Nephron progenitor cell (in vitro differentiated cells): ENCODE data around the gene NCBP2.

Experiments used
- DNase-seq: peaks from one replicate; pipeline ENCODE4 v3.0.0; 2021
- H3K27ac Mint-ChIP-seq: 2 replicates; pipeline ENCODE4 v1.8.0; 2021; ENCODE audit warnings: mild to moderate bottlenecking, moderate library complexity, mixed read lengths
- H3K27me3 Mint-ChIP-seq: 2 replicates; pipeline ENCODE4 v1.8.0; 2021; ENCODE audit warnings: mild to moderate bottlenecking, low read depth, mixed read lengths; ENCODE audit not compliant: poor library complexity
- H3K36me3 Mint-ChIP-seq: 2 replicates; pipeline ENCODE4 v1.8.0; 2021; ENCODE audit warnings: low read depth, mixed read lengths
- H3K4me1 Mint-ChIP-seq: 2 replicates; pipeline ENCODE4 v1.8.0; 2021; ENCODE audit warnings: mixed read lengths
- H3K4me3 Mint-ChIP-seq: 2 replicates; pipeline ENCODE4 v1.8.0; 2021; ENCODE audit warnings: mild to moderate bottlenecking, moderate library complexity, mixed read lengths
- H3K9me3 Mint-ChIP-seq: 2 replicates; pipeline ENCODE4 v1.8.0; 2021; ENCODE audit warnings: mild to moderate bottlenecking, moderate library complexity, mixed read lengths
- TF ChIP-seq, protein P1 (sequence below): fragments of 200-600 bp; sonication (generic); IDR thresholded peaks from 2 replicates; pipeline ENCODE4 v1.5.0; 2021; ENCODE audit warnings: antibody characterized with exemption

Gene NCBP2

DNA sequence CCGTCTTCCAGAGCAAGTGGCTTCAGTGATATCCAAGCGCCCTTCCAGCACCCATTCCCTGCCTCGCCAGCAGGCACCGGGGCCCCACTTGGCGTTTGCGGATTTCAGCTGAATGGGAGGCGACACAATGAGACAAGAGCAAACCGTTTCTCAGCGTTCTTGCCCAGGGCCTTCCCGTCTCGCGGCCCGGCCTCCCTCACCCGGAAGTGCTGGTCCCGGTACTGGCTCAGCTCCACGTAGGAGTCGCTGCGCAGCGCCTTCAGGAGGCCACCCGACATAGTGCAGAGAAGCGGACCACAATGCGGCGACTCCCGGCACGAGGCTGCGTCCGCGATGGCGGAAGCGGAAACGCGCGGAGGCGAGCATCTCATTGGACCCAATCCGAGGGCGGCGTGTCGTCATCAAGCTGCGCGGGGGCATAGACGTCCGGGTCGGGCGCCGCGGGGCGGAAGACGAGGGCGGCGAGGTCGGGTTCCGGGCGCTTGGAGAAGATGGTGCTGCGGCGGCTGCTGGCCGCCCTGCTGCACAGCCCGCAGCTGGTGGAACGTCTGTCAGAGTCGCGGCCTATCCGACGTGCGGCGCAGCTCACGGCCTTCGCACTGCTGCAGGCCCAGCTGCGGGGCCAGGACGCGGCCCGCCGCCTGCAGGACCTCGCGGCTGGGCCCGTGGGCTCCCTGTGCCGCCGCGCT, at the start of gene NCBP2:
NCBP2 (minus strand) TSS at position 303 of the 689 bp plus-strand sequence; CDS start at position 278, 25 bp downstream.
- TF ChIP-seq, protein P1, sequence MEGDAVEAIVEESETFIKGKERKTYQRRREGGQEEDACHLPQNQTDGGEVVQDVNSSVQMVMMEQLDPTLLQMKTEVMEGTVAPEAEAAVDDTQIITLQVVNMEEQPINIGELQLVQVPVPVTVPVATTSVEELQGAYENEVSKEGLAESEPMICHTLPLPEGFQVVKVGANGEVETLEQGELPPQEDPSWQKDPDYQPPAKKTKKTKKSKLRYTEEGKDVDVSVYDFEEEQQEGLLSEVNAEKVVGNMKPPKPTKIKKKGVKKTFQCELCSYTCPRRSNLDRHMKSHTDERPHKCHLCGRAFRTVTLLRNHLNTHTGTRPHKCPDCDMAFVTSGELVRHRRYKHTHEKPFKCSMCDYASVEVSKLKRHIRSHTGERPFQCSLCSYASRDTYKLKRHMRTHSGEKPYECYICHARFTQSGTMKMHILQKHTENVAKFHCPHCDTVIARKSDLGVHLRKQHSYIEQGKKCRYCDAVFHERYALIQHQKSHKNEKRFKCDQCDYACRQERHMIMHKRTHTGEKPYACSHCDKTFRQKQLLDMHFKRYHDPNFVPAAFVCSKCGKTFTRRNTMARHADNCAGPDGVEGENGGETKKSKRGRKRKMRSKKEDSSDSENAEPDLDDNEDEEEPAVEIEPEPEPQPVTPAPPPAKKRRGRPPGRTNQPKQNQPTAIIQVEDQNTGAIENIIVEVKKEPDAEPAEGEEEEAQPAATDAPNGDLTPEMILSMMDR: peak; percentile 53
- peaks cover 37% of the 10 kb centered on the region for H3K4me1 Mint-ChIP-seq
- peaks cover 8% of the 10 kb centered on the region for H3K27me3 Mint-ChIP-seq

GRCh38 chr3:196991581-196992460, 49.5 kb upstream of the NCBP2 start:
- Mint-ChIP-seq H3K9me3 (no peaks in the 10 kb centered on the region), H3K36me3 (no peaks in the 10 kb centered on the region), H3K27ac (no peak overlapping the region), H3K4me1 (peaks cover 34% of the 10 kb centered on the region), H3K27me3 (peaks cover 3% of the 10 kb centered on the region), H3K4me3 (no peak overlapping the region)
- DNase-seq: no peak
- TF ChIP-seq, protein P1: no peak

More for the DNA sequence above, at the start of gene NCBP2:
- H3K27ac Mint-ChIP-seq: peak within 1 kb of the TSS; percentile 98
- peaks cover 28% of the 10 kb centered on the region for H3K36me3 Mint-ChIP-seq
- H3K4me3 Mint-ChIP-seq: peak within 1 kb of the TSS; percentile 98
- H3K9me3 Mint-ChIP-seq: no peaks in the 10 kb centered on the region
- DNase-seq: peak; percentile 99

- no peaks in the 10 kb centered on the region for H3K36me3 Mint-ChIP-seq
- no peak overlapping the region for H3K4me3 Mint-ChIP-seq
- H3K9me3 Mint-ChIP-seq: no peaks in the 10 kb centered on the region
- no peak overlapping the region for H3K27ac Mint-ChIP-seq
- peaks cover 29% of the 10 kb centered on the region for H3K4me1 Mint-ChIP-seq
- no peak for DNase-seq
- TF ChIP-seq, protein P1: no peak
- H3K27me3 Mint-ChIP-seq: peaks cover 3% of the 10 kb centered on the region
These were observed 48.3 kb upstream of the NCBP2 start for GRCh38 chr3:196990601-196991007.

DNA sequence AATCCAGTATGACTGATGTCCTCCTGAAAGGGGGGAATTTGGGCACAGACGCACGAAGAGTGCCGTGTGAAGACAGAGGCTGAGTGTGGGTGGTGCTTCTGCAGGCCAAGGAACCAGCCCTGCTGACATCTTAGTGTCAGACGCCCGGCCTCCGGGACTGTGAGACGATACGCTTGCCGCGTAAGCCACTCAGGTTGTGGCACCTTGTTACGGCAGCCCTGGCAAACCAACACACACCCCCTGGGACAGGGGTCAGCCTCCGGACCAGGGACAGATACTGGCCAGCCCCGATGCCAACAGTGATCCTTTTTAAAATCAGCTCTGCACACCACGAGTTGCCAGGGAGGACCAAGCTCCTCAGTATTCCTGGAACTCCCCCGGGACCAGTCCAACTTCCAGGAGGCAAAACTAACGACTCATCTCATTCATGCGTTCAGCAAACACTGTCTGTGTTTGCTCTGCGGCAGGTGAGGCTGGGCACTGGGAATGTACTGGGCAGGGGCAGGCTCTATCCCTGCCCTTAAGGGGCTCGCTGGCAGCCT, 47.5 kb upstream of the NCBP2 start:
- TF ChIP-seq, protein P1: no peak
- Mint-ChIP-seq H3K4me1 (peaks cover 34% of the 10 kb centered on the region), H3K4me3 (no peak overlapping the region), H3K27me3 (peaks cover 3% of the 10 kb centered on the region), H3K27ac (no peak overlapping the region), H3K9me3 (no peaks in the 10 kb centered on the region), H3K36me3 (no peaks in the 10 kb centered on the region)
- DNase-seq: no peak

DNA sequence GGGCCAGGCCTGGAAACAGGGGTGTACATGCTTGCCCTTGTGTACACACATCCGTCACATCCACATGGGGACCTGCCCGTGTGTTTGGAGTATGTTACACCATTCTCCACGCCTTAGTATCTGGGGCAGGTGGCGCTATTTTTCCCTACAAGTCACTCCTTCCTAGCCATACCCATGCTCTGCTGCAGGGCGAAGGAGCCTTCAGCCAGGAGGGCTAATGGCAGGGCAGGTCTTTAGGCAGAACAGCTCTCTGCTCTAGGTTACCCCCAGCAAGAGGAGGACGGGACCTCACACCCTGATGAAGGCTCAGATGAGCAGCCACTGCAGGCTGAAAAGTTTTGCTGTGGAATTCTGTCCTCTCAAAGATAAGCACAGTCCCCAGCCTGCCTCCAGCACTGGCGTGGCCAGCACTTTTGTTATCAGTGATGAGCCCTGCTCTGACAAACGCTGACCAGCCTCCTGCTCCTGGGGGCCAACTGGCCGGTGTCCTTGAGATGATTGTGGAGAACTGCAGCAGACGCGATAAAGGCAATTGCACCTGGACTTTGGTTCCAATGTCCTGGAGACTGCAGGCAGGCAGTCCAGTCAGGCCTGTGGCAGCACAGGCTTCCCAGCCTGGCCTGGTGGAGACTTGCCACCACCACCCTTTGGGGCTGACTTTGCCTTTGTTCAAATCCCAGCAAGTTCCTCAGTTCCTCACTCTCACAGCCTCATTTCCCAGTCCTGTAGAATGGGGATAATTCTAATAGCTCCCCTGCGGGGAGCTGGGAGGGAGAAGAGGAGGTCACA, 46.1 kb upstream of the NCBP2 start:
- no peak overlapping the region for H3K27ac Mint-ChIP-seq
- no peak for DNase-seq
- TF ChIP-seq, protein P1: no peak
- H3K36me3 Mint-ChIP-seq: peaks cover 2% of the 10 kb centered on the region
- peaks cover 40% of the 10 kb centered on the region for H3K4me1 Mint-ChIP-seq
- H3K27me3 Mint-ChIP-seq: peaks cover 7% of the 10 kb centered on the region
- H3K4me3 Mint-ChIP-seq: no peak overlapping the region
- H3K9me3 Mint-ChIP-seq: peaks cover 6% of the 10 kb centered on the region
